NCI-H1436 (cell line): ENCODE data around the gene RPS6KC1.
"Not testable (repeated sequence)": the region's sequence is repeated elsewhere in the genome, so short reads cannot be mapped to it uniquely, and the experiment has no call there.

Source experiments
- DNase-seq: peaks from one replicate; lab custom pipeline; 2025; lab: John Stamatoyannopoulos, UW

Gene RPS6KC1

GRCh38 chr1:213154056-213154685 lies 103.1 kb downstream of the RPS6KC1 start:
- no peak for DNase-seq

DNA sequence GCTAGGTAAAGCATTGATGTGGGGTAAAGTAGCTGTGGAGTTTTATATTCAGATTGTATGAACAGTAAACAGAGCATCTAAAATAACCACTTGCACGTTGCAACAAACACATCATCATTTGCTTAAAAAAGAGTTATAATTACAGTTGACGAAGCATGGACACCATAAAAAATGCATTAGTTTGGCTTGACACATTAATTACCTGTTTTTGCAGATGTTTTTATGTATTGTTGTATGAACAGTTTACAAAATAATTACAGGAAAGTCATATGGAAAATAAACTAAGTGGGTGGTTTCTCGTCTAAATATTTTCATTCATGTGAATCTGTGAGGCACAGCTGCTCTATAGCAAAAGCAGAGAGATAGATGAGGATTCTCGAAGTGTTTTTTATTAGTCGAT lies 108.3 kb downstream of the RPS6KC1 start:
- DNase-seq = no peak

DNA sequence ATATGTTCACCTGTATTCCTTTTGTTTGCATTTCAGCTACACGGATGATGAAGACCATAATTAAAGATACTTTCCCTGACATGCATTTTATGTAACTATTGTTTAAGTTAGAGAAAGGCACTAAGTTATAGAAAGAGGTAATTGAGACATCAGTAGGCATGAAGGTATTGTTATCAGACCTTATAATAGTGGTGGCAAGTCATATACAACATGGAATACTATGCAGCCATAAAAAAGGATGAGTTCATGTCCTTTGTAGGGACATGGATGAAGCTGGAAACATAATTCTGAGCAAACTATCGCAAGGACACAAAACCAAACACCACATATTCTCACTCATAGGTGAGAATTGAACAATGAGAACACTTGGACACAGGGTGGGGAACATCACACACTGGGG lies 109.4 kb downstream of the RPS6KC1 start:
- not testable (repeated sequence) for DNase-seq

DNA sequence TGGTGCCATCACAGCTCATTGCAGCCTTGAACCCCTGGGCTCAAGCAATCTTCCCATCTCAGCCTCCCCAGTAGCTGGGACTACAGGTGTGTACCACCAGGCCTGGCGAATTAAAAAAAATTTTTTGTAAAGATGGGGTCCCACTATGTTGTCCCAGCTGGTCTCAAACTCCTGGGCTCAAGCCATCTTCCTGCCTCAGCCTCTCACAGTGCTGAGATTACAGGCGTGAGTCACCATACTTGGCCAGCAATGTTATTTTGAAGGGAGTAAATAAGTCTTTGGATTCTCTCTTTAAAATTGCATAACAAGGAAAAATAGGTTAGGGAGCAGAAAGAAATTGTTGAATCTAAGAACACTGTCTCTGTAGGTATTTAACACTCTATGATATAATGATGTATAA lies 111.3 kb downstream of the RPS6KC1 start:
- no peak for DNase-seq

- DNase-seq = no peak
Measured at GRCh38 chr1:213162862-213163261, 111.8 kb downstream of the RPS6KC1 start.

DNA sequence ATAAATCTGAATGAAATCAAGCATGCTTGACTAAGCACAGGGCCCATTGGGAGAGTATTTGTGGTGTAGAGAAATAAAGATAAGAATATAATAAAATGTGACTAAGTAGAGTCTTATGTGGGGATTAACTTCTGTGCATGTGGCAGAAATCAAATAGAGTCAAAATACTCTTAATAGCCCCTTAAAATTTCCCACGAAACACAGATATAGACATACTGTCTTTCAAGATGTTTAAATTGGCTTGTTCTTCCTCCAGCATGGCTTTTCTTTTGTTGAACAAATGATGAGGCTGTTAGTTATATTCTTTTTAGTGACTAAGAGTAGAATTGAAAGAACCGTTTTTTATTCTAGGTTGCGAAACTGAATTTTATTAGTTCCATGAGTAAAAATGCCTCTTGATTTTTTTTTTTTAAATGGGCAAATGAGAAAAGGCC lies 112.3 kb downstream of the RPS6KC1 start:
- DNase-seq = no peak

- no peak for DNase-seq
Measured at GRCh38 chr1:213164561-213164960, 113.5 kb downstream of the RPS6KC1 start.

DNA sequence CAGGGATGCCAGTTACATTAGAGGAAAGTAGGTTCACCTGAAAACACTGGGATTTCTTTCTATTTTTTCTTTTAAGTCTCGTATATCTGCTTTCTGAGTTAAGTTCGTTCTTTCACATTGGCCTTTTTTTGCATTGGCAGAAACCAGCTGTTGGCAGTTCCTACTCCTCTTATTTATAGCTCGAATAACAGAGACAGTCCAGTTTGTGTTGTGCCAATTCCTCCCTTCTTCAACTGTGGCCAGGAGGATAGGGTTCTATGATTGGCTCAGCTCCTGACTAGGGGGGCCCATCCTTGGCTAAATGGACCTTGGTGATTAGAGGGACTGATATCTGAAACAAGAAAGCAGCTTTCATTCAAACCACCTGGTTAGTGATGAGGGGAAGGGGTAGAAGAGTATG lies 115.8 kb downstream of the RPS6KC1 start:
- DNase-seq = no peak

GRCh38 chr1:213171711-213172110 lies 120.7 kb downstream of the RPS6KC1 start:
- DNase-seq = no peak

DNA sequence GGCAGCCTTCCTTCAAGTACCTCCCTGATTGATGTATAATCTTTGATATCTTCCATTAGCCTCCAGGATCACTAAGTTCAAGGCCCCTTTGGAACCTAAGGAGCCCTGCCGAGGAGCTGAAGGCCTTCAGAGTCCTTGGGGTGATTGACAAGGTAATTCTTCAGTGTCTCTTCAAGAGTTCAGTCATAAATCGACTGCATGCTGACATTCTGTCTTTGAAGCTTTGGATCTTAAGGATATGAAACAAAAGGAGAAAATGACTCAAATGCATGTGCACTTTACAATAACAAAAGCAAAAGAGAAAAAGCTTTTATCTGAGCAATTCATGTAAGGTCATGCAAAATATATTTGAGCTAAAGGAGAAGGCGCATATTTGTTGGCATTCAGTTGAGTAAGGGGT lies 125.3 kb downstream of the RPS6KC1 start:
- DNase-seq = no peak

DNA sequence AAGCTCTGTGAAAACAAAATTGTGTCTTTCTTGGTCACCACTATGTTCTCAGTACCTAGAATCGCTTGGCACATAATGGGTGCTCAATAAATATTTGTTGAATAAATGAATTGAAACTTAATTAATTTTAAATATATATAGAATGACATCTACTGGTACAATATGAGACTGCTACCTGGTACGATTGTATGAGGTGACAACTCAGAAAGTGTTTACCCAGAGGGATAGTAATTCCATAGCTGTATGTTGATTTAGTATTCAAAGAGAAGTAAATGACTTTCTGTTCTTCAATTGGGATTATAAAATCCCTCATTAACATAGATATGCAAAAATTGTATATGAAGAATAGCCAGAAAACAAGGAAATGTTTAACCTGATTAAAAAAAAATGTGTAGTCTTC lies 128.7 kb downstream of the RPS6KC1 start:
- no peak for DNase-seq

GRCh38 chr1:213180833-213181232 lies 129.8 kb downstream of the RPS6KC1 start:
- DNase-seq = no peak

DNA sequence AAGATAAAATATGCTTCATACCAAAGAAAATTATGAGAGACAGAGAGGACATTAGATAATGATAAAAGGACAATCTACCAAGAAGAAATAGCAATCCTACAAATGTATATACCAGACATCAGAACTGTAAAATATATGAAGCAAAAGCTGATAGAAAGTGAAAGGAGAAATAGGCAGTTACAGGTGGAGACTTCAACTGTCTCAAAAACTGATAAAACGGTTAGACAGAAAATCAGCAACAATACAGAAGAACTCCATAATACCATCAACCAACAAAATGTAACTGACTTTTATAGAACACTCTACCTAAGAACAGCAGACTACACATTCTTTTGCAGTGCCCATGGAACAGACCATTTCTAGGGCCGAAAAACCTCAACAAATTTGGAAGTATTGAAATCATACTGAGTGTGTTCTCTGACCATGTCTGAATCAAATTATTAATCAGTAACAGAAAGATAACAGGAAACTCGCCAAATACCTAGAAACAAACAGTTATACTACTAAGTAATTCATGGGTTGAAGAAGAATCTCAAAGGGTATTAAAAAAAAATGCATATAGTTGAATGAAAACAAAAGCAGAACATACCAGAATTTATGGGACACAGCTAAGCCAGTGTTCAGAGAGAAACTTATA lies 132.1 kb downstream of the RPS6KC1 start:
- DNase-seq = no peak

DNA sequence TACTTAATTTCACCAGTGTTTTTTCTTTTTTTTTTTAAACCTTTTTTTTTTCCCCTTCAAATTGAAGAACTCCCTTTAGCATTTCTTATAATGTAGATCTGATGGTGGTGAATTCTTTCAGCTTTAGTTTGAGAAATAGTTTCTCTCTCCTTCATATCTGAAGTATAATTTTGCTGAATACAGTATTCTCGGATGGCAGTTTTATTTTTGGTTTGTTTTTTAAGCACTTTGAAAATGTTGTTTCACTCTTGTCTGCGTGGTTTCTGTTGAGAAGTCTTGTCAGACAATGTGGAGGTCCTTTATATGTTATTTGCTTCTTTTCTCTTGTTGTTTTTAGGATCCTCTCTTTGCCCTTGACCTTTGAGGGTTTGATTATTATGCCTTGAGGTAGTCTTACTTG lies 135.1 kb downstream of the RPS6KC1 start:
- no peak for DNase-seq

- no peak for DNase-seq
Measured at GRCh38 chr1:213192026-213192425, 141.0 kb downstream of the RPS6KC1 start.

GRCh38 chr1:213194383-213194782 lies 143.3 kb downstream of the RPS6KC1 start:
- DNase-seq = no peak

DNA sequence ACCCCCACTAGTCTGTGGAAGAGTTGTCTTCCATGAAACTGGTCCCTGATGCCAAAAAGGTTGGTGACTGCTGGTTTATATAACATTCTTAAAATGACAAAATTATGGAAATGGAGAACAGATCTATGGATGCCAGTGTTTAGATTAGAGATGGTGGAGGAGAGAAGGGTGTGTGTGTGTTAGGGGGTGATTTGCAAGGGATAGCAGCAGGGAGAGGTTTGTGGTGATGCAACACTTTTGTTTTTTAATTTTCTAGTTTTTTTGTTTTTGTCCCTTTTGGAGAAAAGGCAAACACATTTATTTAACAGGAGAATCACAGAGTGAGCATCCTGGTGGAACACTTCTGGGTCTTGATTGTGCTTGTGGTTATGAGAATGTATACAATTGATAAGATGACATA lies 143.8 kb downstream of the RPS6KC1 start:
- no peak for DNase-seq

GRCh38 chr1:213196328-213197054 lies 145.4 kb downstream of the RPS6KC1 start:
- not testable (repeated sequence) for DNase-seq

DNA sequence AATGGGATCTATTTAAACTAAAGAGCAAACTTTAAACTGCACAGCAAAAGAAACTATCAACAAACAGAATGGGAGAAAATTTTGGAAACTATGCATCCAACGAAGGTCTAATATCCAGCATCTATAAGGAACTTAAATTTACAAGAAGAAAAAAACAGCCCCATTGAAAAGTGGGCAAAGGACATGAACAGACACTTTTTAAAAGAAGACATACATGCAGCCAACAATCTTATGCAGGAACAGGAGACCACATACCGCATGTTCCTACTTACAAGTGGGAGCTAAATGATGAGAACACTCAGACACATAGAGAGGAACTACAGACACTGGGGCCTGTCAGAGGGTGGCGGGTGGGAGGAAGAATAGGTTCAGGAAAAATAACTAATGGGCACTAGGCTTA lies 149.6 kb downstream of the RPS6KC1 start:
- DNase-seq = no peak

- DNase-seq = no peak
Measured at GRCh38 chr1:213201380-213202155, 150.5 kb downstream of the RPS6KC1 start.

- no peak for DNase-seq
Measured at GRCh38 chr1:213211201-213211600, 160.2 kb downstream of the RPS6KC1 start.

DNA sequence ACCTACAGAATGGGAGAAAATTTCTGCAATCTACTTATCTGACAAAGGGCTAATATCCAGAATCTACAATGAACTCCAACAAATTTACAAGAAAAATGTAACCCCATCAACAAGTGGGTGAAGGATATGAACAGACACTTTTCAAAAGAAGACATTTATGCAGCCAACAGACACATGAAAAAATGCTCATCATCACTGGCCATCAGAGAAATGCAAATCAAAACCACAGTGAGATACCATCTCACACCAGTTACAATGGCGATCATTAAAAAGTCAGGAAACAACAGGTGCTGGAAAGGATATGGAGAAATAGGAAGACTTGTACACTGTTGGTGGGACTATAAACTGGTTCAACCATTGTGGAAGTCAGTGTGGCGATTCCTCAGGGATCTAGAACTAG lies 168.0 kb downstream of the RPS6KC1 start:
- not testable (repeated sequence) for DNase-seq

- no peak for DNase-seq
Measured at GRCh38 chr1:213221209-213221608, 170.2 kb downstream of the RPS6KC1 start.
